ENCODE data around the gene TCAP.
A peak's percentile ranks its signal among the peaks of the same experiment; 100 is the strongest.

Gene TCAP

DNA sequence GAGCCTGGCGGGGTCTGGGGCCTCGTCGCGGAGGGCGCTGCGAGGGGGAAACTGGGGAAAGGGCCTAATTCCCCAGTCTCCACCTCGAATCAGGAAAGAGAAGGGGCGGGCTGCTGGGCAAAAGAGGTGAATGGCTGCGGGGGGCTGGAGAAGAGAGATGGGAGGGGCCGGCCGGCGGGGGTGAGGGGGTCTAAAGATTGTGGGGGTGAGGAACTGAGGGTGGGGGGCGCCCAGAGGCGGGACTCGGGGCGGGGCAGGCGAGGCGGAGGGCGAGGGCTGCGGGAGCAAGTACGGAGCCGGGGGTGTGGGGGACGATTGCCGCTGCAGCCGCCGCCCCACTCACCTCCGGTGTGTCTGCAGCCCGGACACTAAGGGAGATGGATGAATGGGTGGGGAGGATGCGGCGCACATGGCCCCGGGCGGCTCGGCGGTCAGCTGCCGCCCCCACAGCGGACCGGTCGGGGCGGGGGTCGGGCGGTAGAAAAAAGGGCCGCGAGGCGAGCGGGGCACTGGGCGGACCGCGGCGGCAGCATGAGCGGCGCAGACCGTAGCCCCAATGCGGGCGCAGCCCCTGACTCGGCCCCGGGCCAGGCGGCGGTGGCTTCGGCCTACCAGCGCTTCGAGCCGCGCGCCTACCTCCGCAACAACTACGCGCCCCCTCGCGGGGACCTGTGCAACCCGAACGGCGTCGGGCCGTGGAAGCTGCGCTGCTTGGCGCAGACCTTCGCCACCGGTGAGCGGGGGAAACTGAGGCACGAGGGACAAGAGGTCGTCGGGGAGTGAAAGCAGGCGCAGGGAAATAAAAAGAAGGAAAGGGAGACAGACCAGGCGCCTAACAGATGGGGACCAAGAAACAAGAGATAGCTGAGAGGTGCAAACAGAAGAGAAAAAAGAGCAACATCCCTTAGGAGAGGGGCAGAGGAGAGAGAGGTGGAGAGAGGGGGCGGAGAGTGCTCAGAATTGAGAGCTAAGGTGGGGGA lies 3.1 kb downstream of the TCAP start, which contains the start of gene PNMT:
Gene PNMT, plus strand, starts transcription at position 509 of the 980 bp plus-strand sequence. Its CDS starts 23 bp downstream, at position 532.
- DNase-seq = peak; percentile 26

DNA sequence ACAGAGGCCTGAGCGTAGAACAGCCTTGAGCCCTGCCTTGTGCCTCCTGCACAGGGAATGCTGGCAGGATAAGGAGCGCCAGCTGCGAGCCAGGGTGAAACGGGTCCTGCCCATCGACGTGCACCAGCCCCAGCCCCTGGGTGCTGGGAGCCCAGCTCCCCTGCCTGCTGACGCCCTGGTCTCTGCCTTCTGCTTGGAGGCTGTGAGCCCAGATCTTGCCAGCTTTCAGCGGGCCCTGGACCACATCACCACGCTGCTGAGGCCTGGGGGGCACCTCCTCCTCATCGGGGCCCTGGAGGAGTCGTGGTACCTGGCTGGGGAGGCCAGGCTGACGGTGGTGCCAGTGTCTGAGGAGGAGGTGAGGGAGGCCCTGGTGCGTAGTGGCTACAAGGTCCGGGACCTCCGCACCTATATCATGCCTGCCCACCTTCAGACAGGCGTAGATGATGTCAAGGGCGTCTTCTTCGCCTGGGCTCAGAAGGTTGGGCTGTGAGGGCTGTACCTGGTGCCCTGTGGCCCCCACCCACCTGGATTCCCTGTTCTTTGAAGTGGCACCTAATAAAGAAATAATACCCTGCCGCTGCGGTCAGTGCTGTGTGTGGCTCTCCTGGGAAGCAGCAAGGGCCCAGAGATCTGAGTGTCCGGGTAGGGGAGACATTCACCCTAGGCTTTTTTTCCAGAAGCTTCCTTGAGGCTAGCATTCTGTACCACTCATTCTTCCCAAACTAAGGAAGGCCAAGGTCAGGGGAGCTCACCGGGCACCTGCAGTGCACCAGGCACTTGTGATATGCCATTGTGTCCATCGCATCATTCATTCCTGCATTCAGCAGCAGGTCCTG lies 5.0 kb downstream of the TCAP start:
- no peak for DNase-seq

DNA sequence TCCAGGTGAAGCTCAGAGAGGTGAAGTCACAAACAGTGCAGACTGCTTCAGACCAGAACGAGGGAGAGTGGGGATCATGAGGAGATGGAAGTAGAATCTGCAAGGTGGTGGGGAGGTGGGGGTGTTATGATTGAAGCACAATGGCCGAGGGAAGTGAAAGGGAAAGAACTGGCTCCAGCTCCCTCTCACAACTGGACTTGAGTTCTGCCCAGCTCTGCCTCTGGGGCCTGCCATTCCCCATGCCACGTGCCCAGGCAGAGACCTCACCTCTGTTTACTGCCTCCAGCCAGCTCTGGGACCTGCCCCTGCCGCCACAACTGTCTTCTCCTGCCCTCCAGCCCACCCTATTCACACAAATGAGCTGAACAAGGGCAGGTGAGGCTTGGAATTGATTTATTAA lies 5.6 kb downstream of the TCAP start:
- no peak for DNase-seq

DNA sequence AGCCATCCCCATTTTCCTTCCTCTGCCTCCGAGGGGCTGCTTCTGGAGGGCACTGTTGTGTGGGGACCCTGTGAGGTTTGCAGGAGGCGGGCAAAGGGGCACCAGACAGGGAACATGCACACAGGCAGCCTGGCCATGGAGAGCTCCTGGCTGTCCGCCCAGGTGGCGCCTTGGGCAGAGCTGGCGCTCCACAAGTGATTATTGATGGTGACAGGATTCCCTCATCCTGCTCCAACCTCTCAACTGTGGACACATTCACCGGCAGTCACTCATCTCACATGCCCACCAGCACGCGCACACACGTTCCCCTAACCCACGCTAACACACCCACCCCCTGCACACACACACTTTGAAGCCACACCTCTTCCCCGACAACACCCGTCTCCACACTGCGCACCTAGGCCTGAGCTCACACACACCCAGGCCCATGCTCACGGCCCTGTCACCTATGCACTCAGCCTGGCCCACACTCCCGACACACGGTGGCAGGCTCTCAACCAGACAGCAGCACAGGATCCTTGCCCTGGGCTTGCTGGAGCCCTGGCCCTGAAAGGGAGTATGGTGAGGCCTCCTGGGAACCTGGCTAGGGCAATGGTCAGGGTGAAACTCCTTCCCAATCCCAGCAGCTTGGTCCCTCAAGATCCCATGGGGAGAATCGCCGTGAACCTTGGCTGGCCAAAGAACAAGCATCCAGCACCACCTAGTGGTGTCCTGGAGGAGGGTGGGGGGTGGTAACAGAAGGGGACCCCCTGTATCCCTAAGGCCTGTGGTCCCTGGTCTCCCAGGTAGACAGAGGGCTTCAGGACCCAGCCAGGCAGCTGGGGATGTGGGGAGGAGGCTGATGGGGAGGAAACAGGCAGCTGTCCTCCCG lies 6.7 kb downstream of the TCAP start:
- no peak for DNase-seq

DNA sequence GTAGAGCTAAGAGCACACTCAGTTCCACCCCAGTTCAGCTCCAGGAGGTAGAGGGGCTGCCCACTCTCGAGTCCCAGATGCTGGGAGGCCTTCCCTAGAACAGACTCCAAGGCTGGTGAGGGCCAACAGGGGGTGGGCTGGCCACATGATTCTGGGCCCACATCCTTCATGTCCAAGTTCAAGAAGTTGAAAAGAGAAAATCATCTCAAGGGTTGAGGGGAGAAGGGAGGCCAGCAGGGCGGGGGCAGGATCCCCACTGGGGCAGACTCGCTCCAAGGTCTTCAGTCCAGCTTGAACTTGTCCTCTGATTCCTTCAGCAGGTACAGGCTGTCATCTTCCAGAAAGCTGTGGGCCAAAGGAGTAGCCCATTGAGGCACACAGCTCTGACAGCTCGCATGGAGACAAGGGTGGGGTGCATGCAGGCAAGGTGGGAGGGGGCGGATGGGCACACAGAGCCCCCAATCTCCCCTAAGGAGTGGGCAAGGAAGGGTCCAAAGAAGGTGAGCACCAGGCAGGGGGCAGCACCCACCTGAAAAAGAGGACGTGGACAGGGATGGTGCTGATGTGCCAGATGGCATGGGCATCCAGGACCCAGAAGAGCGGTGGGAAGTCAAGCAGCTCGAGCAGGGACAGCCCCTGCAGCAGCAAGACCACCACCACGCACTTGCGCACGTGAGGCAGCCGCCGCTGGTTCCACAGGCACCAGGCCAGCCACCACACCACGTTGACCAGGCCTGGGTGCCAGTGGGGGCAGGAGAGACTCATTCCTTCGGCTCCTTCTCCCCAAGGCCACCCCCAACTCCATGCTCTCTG lies 7.6 kb downstream of the TCAP start:
- DNase-seq = no peak

DNA sequence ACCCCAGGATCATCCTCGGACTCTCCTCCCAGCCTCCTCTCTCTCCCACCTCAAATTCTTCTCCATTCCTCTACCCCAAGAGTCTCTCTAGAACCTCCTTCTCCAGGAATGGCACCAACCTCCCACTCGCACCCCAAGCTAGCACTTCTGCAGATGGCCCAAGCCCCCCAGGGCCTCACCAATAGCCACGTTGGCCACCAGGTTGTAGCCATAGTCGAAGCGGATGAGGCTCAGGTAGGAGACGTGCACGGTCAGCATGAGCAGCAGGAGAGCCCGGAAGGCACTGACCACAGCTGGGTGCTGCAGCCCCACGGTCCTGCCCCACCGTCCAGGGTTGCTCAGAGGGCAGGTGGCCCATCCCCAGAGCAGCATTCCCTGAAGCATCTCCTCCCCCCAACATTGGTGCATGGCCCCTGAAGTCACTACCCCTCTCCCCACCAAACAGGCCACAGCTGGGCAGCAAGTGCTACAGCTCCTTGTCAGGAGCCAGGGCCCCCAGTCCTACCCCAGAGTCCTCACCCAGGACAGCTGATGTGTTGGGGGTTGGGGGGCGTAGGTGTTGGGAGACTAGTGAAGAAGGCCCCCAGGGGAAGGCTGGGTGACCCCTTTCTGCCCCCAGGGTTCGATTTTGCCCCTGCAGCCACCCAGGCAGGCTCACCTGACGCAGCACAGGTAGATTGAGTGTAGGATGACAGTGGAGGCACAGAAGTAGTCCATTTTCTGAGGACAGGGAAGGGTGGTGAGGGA lies 8.4 kb downstream of the TCAP start:
- no peak for DNase-seq

DNA sequence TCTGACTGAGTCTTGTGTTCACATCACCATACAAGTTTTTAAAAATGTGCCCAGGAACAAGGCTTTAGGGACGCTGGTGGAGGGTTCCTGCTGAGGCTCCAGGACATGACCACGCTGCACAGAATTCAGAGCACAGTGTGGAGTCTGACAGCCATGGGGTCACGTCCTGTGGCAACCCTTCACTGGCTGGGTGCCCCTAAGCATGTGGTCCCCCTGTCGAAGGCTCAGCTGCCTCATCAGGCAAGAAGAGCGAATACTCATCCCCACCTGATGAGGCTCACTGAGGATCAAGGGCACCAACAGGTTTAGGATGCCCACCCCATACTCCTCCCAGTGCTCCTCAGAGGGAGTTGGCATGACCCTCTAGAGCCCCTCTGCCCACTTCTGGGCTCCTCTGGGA lies 9.0 kb downstream of the TCAP start:
- no peak for DNase-seq

DNA sequence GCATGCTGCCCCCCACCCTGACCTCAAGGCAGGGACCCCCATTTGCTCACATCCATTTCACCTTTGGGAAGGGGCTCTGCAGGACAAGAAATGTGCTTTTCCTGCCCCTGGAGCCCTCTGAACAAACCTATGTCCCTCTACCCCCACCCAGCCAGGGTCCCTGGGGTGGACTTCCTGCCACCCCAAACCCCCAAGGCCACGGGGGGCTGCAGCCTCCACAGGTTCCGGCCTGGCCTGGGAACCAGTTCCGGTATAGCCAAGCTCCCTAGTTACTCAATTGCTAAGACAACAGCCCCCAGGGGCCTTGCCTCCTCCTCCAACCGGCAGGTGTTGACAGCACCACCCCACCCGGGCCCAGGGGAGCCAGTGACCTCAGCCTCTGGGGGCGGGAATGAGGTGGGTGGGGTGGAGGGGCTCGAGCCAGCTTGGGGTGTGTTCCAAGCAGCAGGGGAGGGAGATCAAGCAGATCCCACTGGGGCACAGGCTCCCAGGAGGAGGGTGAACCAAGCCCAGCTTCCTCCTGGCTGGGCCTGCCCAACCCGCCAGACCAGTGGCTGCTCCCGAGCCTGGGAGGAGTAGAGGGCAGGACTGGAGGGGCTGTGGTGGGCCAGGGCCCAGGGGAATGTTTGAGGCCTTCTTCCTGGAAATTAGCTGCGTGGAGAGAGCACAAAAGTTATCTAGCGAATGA lies 9.7 kb downstream of the TCAP start:
- DNase-seq = no peak

DNA sequence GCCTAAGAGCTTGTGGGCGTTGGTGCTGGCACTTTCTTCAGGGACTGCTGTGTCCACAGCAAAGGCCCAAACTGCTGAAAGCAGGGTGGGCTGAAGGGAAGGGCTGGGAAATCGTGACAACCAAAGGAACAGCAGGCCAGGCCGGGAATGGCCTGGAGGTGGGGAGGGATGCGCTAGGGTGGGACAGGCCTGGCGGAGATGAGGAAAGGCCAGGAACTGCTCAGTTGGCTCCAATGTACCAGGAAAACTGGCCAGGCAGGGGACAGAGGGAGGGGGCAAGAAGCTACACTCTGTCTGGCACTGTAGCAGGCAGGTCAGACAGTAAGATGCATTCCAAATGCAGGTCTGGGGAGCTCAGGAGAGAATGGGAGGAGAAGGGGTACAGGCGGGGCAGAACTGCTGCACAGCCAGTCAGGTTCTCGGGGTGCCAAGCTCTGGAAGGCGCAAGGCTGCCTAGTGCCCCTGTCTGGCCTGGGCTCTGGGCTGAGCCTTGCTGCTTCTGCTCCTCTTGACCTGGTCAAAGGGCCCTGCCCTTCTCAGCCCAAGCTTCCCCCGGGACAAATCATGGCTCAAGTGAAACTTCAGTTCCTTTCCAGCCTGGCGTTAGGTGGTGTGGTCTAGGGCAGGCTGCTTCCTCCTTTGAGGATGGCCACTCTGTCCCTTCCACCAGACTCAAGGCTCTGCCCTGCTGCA lies 10.4 kb downstream of the TCAP start:
- DNase-seq = no peak

DNA sequence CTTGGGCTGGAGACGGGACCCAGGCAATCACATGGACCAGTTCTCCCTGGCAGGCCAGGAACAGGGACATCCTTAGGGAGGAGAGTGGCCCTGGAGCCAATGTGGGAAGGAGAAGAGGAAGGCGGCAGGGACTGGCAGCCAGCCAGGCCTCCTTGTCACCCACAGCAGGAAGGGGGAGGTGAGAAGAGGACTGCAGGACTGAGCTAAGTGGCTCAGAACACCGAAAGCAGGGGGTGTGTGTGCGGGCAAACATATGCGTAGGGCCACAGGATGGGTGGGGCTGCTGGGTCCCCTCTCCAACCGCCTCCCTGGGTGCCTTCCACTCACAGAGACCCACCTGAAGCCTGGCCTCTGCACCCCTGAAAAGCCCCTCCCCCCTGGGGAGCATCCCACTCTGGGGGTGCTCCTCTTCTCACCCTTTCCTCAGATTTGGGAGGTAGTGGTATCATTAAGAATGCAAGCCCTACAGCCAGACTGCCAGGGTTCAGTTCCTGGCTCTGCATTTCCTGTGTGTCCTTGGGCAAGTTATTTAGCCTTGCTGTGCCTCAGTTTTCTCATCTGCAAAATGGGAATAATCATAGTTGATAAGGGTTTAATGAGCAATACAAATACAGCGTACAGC lies 11.2 kb downstream of the TCAP start:
- DNase-seq = no peak

DNA sequence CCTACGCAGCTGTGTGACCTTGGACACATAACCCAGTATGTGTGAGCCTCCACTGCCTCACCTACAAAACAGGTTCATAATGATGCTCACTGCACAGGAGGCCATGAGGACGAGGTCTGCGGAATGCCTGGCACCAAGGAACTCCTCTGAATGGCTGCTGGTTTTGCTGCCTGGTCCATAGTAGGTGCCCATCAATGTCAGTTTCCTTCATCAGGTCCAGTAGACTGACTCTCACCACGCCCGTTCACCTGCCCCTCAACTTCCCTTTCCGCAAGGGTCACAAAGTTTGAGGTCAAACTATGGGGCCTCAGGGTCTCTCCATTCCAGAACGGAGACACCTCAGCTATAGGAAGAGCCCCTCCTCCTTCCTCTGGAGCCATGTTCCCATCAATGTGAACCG lies 11.9 kb downstream of the TCAP start:
- DNase-seq = no peak

DNA sequence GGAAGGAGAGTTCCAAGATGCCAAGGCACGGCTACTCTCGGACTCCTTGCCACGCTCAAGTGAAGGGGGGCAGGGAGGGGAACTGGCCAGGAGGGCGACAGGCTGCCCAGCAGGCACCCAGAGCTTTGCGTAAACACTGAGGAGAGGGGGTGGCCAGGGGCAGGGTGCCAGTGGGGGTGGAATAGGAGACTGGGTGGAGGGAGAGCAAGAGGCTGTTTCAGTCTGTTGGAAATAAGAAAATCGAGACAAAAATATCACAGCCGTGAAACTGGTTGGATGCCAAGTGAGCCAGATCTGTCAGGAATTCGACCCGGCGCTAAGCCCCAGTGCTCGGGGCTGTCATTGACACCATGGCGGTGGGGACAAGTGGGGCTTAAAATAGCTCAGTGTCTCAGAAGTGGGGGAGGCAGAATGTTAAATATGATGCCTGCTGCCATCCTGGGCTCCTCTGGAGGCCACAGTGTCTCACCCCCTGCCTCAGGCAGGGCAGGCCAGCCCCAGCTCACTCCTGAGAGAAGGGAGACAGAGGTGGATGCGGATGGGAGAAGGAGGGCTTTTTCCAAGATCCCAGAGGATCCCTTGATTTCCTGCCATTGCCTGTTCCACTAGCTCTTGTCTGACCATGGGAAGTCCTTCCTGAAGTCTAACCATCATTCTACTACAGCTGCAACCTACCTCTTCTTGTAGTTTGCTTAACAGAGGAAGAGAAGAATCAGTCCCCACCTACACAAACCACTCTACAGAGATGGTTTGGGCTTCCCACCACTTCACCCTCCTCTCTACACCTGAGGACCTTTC lies 12.6 kb downstream of the TCAP start:
- no peak for DNase-seq

DNA sequence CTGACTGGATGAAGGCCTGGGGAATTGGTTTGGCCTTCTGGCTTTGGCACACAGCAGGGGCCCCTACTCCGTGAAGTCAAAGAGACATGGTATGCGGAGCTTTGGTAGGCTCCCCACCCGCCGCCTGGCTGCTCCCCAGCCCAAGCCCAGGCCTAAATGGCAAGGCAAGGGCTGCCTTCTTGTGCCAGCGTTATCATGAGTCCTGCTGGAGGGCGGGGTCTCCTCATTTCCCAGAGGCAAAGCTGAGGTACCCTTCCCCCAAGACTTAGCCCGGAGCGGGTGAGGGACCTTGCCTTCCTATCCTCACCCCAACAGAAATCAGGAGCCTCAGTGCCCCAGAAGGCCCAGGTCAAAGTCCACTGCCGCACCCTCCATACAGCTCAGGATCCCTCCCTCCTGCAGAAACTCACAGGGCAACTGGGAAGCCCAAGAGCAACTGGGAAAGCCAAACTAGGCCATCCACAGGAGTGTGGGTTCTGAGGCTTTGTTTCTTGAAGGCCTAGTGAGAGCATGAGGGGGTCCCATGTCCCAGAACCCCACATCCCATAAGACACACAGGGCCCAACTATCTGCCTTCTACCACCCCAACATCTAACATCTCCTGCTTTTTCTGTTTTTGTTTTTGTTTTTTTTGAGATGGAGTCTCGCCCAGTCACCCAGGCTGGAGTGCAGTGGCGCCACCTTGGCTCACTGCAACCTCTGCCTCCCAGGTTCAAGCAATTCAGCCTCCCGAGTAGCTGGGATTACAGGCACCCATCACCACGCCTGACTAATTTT lies 13.4 kb downstream of the TCAP start:
- no peak for DNase-seq

DNA sequence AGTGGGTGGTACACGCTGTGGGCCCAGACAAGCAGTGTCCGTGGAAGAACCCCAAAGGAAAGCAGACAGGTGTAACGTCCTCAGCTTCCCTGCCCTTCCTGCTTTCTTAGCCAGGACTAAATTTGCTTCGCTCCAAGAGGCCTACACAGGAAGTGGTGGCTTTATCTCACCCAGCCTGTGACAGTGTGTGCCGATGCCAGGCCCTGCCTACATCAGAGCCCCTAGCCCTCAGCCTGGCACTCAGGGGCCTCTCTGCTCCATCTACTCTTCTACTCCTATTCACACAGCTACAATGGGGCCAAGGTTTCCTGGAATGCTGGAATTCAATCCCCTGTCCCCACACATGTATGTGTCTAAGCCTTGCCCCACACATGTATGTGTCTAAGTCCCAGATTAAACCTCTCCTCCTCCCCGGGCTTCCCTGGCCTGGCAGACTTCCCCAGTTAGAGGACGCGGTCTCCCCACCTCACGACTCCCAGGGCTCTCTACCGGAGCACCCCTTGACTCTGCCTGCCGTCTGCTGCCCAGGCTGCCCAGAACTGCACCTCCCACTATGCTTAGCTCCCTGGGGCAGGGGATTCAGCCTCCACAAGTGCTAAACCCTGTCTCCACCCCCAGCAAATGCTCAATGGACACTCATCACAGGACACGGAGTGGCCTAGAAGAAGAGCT lies 14.5 kb downstream of the TCAP start:
- no peak for DNase-seq

DNA sequence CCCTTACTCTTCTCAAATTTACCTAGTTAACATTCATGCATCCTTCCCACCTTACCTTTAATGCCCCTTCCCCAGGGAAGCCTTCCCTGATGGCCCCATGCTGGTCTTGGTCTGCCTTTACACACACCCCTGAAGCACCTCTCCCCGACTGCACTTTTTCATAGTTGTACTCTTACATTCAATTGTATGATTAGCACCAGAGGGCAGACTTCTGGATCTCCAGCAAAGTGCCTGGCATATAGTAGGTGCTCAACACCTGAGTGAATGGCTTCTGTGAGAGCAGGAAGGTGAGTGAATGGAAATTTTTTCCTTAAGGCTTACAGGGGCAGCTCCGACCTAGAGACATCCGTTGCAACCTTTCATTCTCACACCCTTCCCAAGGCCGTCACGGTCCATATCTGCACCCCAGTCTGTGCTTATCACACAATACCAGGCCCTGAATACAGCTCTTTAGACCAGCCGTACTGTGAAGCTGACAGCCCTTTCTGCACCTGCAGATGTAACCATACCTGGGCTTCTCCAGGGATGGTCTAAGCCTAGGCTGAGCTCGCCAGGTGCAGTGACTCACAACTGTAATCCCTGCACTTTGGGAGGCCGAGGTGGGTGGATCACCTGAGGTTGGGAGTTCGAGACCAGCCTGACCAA lies 18.3 kb downstream of the TCAP start:
- DNase-seq = no peak

DNA sequence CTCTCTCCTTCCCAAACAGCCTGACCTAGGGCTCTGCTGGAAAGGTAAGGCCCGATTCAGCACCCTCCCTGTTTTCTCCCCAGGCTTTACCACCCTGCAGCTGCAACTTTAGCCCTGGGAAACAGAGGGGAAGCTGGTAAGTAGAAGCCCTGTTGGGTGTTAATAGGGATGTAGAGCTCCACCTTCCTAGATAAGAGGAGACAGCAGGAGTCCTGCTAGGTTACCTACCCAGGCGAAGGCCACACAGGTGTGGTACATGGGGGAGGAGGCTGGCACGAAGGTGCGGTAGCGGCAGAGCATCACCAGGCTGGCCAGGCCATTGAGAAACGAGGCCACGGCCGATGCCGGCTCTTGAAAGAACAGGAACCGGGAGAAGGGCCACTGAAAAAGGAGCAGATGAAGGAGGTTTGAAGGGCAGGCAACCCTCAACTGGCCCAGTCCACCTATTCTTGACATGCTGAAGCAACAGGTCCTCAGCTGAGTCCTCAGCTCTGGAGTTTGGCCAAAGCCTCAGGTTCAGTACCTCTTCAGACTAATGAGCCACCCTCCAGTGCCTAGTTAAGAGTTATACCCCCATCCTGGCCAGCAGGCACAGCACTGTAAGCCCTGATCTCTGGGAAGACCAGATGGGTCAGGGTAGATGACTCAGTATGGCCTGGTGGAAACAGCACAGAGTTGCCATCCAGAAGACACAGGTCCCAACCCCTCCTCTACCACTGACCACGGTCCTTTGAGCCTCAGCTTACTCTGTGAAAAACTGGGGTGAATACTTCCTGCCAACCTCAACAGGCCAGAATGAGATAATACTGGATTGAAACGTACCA lies 19.4 kb downstream of the TCAP start:
- DNase-seq = no peak
